PC-3 (cell line): ENCODE results near the gene PRDM9.

Experiments
- EZH2 ChIP-seq: fragments of 300-600 bp; sonication (generic); IDR thresholded peaks from one replicate; pipeline ENCODE4 v1.6.1; 2017; ENCODE audit warnings: antibody characterized with exemption, mild to moderate bottlenecking, low read length; ENCODE audit not compliant: unreplicated experiment
- EZH2phosphoT487 ChIP-seq: fragments of 300-600 bp; sonication (generic); IDR thresholded peaks from 2 replicates; pipeline ENCODE4 v1.6.1; 2018; ENCODE audit warnings: mild to moderate bottlenecking, antibody characterized with exemption, low read length, borderline replicate concordance
- TF ChIP-seq, protein P1 (sequence below): fragments of 300-600 bp; sonication (generic); conservative IDR thresholded peaks from 2 replicates; pipeline ENCODE4 v1.5.1; 2017; ENCODE audit warnings: antibody characterized with exemption, low read depth, mild to moderate bottlenecking, low read length

DNA sequence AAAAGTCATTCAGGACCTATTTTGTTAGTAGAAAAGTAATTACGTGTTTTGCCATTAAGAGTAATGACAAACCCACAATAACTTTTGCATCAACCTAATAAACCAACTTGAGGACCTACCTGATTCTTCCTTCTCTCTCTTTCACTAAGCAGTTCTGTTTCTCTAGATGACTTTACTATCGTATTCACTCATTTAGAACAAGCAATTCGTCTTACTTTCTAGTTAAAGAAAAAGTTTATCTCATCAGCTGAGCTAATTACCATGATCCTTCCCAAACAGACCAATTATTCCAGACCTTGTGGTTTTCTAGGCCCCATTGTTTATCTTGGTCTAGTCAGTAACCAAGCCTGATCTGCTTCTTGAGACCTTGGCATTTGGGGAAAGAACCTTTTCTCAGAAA lies 49.6 kb upstream of the PRDM9 start:
- TF ChIP-seq, protein P1, sequence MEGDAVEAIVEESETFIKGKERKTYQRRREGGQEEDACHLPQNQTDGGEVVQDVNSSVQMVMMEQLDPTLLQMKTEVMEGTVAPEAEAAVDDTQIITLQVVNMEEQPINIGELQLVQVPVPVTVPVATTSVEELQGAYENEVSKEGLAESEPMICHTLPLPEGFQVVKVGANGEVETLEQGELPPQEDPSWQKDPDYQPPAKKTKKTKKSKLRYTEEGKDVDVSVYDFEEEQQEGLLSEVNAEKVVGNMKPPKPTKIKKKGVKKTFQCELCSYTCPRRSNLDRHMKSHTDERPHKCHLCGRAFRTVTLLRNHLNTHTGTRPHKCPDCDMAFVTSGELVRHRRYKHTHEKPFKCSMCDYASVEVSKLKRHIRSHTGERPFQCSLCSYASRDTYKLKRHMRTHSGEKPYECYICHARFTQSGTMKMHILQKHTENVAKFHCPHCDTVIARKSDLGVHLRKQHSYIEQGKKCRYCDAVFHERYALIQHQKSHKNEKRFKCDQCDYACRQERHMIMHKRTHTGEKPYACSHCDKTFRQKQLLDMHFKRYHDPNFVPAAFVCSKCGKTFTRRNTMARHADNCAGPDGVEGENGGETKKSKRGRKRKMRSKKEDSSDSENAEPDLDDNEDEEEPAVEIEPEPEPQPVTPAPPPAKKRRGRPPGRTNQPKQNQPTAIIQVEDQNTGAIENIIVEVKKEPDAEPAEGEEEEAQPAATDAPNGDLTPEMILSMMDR = no peak
- TF ChIP-seq EZH2phosphoT487 = no peak
- TF ChIP-seq EZH2 = no peak
